ENCODE measurements around the gene FUZ.

The FUZ gene

GRCh38 chr19:49812997-49813861 lies at the start of gene FUZ:
TSS of gene FUZ (minus strand) at chr19:49813292. CDS start at chr19:49813106, 186 bp downstream.
- DNase-seq (ENCODE audit: low spot score in 2 of 2) (peak; percentile 61 to 94), ATAC-seq (peak; percentile 84)
- H3K36me3 Mint-ChIP-seq: peaks cover 45% of the 10 kb centered on the region
- H3K9me3 Mint-ChIP-seq: no peaks in the 10 kb centered on the region
- H3K4me3 Mint-ChIP-seq: peak within 1 kb of the TSS; percentile 85
- peaks cover 48% of the 10 kb centered on the region for H3K4me1 Mint-ChIP-seq
- H3K27ac Mint-ChIP-seq: peak within 1 kb of the TSS; percentile 98

- DNase-seq (ENCODE audit: low spot score in 2 of 2): no peak
Measured at GRCh38 chr19:49862391-49863253, 49.5 kb upstream of the FUZ start.

GRCh38 chr19:49861541-49862378 lies 48.7 kb upstream of the FUZ start:
- peaks cover 97% of the 10 kb centered on the region for H3K36me3 Mint-ChIP-seq
- peaks cover 6% of the 10 kb centered on the region for H3K4me1 Mint-ChIP-seq
- no peak for ATAC-seq
- H3K27ac Mint-ChIP-seq: no peak overlapping the region
- no peak for DNase-seq (ENCODE audit: low spot score in 2 of 2)
- no peak overlapping the region for H3K4me3 Mint-ChIP-seq
- H3K9me3 Mint-ChIP-seq: no peaks in the 10 kb centered on the region

More at GRCh38 chr19:49862391-49863253, 49.5 kb upstream of the FUZ start:
- Mint-ChIP-seq H3K4me1 (peaks cover 6% of the 10 kb centered on the region), H3K27ac (peak overlapping the region; percentile 67), H3K9me3 (no peaks in the 10 kb centered on the region), H3K4me3 (no peak overlapping the region), H3K36me3 (peaks cover 97% of the 10 kb centered on the region)
- no peak for ATAC-seq

- DNase-seq (ENCODE audit: low spot score in 2 of 2) (no peak), ATAC-seq (no peak)
- Mint-ChIP-seq H3K4me1 (peaks cover 6% of the 10 kb centered on the region), H3K36me3 (peaks cover 97% of the 10 kb centered on the region), H3K27ac (peak overlapping the region; percentile 63), H3K9me3 (no peaks in the 10 kb centered on the region), H3K4me3 (no peak overlapping the region)
Measured at GRCh38 chr19:49861107-49861506, 48.0 kb upstream of the FUZ start.

GRCh38 chr19:49860336-49861102 lies 47.4 kb upstream of the FUZ start:
- Mint-ChIP-seq H3K4me1 (peaks cover 8% of the 10 kb centered on the region), H3K4me3 (no peak overlapping the region), H3K27ac (peak overlapping the region; percentile 63), H3K36me3 (peaks cover 97% of the 10 kb centered on the region), H3K9me3 (no peaks in the 10 kb centered on the region)
- no peak for ATAC-seq
- DNase-seq (ENCODE audit: low spot score in 2 of 2): no peak

- Mint-ChIP-seq H3K4me1 (peaks cover 14% of the 10 kb centered on the region), H3K27ac (no peak overlapping the region), H3K9me3 (no peaks in the 10 kb centered on the region), H3K36me3 (peaks cover 97% of the 10 kb centered on the region), H3K4me3 (no peak overlapping the region)
- no peak for ATAC-seq
- DNase-seq (ENCODE audit: low spot score in 2 of 2): no peak
Measured at GRCh38 chr19:49859682-49860335, 46.7 kb upstream of the FUZ start.

- ATAC-seq (no peak), DNase-seq (ENCODE audit: low spot score in 2 of 2) (no peak)
- Mint-ChIP-seq H3K4me3 (no peak overlapping the region), H3K4me1 (peaks cover 12% of the 10 kb centered on the region), H3K27ac (peak overlapping the region; percentile 61), H3K9me3 (no peaks in the 10 kb centered on the region), H3K36me3 (peaks cover 97% of the 10 kb centered on the region)
Measured at GRCh38 chr19:49858088-49858985, 45.2 kb upstream of the FUZ start.

- Mint-ChIP-seq H3K4me1 (peaks cover 10% of the 10 kb centered on the region), H3K36me3 (peaks cover 93% of the 10 kb centered on the region), H3K9me3 (no peaks in the 10 kb centered on the region), H3K27ac (peak overlapping the region; percentile 61), H3K4me3 (no peak overlapping the region)
- DNase-seq (ENCODE audit: low spot score in 2 of 2) (no peak), ATAC-seq (no peak)
Measured at GRCh38 chr19:49857838-49858087, 44.7 kb upstream of the FUZ start.

GRCh38 chr19:49857061-49857837 lies 44.2 kb upstream of the FUZ start:
- Mint-ChIP-seq H3K27ac (peak overlapping the region; percentile 89), H3K4me3 (no peak overlapping the region), H3K36me3 (peaks cover 94% of the 10 kb centered on the region), H3K4me1 (peaks cover 15% of the 10 kb centered on the region), H3K9me3 (no peaks in the 10 kb centered on the region)
- DNase-seq (ENCODE audit: low spot score in 2 of 2): no peak
- ATAC-seq: no peak

- ATAC-seq (no peak), DNase-seq (ENCODE audit: low spot score in 2 of 2) (no peak)
- H3K4me1 Mint-ChIP-seq: peaks cover 19% of the 10 kb centered on the region
- no peak overlapping the region for H3K4me3 Mint-ChIP-seq
- H3K9me3 Mint-ChIP-seq: no peaks in the 10 kb centered on the region
- H3K27ac Mint-ChIP-seq: peak overlapping the region; percentile 89
- H3K36me3 Mint-ChIP-seq: peaks cover 93% of the 10 kb centered on the region
Measured at GRCh38 chr19:49856574-49857021, 43.5 kb upstream of the FUZ start.

GRCh38 chr19:49855676-49856573 lies 42.8 kb upstream of the FUZ start:
- ATAC-seq (no peak), DNase-seq (ENCODE audit: low spot score in 2 of 2) (peak in 1 of 2 donors; percentile 50)
- Mint-ChIP-seq H3K27ac (peak overlapping the region; percentile 89), H3K4me1 (peaks cover 19% of the 10 kb centered on the region), H3K9me3 (no peaks in the 10 kb centered on the region), H3K36me3 (peaks cover 86% of the 10 kb centered on the region), H3K4me3 (no peak overlapping the region)

- no peaks in the 10 kb centered on the region for H3K9me3 Mint-ChIP-seq
- peaks cover 21% of the 10 kb centered on the region for H3K4me1 Mint-ChIP-seq
- peak overlapping the region; percentile 89 for H3K27ac Mint-ChIP-seq
- no peak overlapping the region for H3K4me3 Mint-ChIP-seq
- ATAC-seq (no peak), DNase-seq (ENCODE audit: low spot score in 2 of 2) (no peak)
- H3K36me3 Mint-ChIP-seq: peaks cover 79% of the 10 kb centered on the region
Measured at GRCh38 chr19:49855277-49855675, 42.2 kb upstream of the FUZ start.
